GM21786 (cell line): ENCODE measurements around the gene SMAP2.
A peak's percentile ranks its signal among the peaks of the same experiment; 100 is the strongest.
"Not testable (repeated sequence)": the region's sequence is repeated elsewhere in the genome, so short reads cannot be mapped to it uniquely, and the experiment has no call there.

Experiments
- ATAC-seq: cut with Tn5 transposase; IDR thresholded peaks from one replicate; pipeline ENCODE4 v1.9.1; 2021; ENCODE audit not compliant: unreplicated experiment

SMAP2 gene

DNA sequence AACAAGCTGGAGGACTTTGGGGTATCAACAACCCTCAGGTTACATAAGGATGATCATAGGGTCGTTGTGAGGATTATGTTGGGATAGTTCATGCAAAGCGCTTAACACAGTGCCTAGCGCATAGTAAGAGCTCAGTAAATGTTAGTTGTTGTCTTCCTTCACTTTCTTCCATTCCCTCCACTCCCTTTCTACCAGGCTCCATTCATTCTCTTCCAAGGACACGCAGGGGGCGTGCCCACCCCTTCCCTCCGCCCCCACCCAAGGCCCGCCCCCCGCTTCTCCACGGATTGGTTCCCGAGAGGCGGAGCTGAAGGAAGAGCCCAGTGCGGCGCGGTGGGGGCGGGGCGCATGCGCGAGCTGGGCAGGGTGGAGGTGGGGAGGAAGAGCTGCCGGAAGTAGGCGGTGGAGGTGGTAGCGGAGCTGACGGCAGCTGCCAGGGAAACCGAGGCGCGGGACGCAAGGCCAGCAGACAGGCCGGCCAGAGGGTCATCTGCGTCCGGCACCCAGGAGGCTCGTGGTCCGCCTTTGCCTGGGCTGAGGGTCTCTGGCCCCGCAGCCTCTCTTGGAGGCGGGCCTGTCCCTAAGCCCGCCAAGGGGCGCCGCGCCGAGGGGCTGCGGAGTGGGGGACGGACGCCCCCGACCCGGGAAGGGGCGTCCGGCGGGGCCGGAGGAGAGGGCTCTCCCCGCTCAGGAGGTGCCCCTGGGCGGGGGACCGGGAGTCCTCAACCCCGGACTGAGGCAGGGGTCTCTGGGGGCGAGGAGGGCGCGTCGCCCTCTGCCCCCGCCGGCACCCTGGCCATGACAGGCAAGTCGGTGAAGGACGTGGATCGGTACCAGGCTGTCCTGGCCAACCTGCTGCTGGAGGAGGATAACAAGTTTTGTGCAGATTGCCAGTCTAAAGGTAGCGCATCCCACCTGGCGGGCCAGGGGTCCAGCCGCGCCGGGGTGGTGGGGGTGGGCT is at the start of gene SMAP2:
Gene SMAP2 (plus strand): TSS at position 405 of the 961 bp plus-strand sequence. CDS start 394 bp downstream, at position 799.
- ATAC-seq: peak; percentile 88

DNA sequence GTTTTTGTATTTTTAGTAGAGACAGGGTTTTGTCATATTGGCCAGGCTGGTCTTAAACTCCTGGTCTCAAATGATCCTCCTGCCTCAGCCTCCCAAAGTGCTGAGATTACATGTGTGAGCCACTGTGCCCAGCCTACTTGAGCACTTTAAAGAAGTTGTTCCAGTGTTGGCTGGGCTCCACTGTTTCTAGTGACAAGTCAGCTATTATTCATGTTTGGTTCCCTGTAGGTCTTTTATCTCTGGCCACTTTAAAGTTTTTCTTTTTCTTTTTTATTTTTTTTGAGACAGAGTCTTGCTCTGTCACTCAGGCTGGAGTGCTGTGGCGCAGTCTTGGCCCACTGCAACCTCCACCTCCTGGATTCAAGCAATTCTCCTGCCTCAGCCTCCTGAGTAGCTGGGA is 42.1 kb upstream of the SMAP2 start:
- ATAC-seq: not testable (repeated sequence)

GRCh38 chr1:40332695-40333094 is 40.8 kb upstream of the SMAP2 start:
- no peak for ATAC-seq

DNA sequence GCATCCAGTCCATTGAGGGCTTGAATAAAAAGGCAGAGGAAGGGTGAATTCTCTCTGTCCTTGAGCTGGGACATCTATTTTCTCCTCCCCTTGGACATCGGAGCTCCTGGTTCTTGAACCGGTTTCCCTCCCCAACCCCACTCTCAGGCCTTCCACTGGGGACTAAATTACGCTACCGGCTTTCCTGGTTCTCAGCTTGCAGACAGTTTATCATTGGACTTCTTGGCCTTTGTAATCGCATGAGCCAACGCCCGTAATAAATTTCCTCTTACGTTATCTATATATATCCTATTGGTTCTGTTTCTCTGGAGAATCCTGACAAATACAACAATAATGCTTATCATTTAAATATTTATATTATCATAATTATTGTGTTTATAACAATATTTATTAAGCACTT is 36.1 kb upstream of the SMAP2 start:
- ATAC-seq: no peak

GRCh38 chr1:40338745-40339419 is 34.6 kb upstream of the SMAP2 start:
- no peak for ATAC-seq

- no peak for ATAC-seq
Measured at GRCh38 chr1:40339420-40340323, 33.9 kb upstream of the SMAP2 start.

GRCh38 chr1:40341491-40342380 is 31.8 kb upstream of the SMAP2 start:
- ATAC-seq: no peak

DNA sequence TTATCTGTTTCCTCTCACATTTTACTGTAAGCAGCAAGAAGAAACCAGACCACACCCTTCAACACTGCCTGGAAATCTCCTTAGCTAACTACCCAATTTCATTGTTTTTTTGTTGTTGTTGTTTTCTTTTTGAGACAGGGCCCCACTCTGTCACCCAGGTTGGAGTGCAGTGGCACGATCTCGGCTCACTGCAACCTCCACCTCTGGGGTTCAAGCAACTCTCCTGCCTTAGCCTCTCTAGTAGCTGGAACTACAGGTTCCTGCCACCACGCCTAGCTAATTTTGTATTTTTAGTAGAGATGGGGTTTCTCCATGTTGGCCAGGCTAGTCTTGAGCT is 31.2 kb upstream of the SMAP2 start:
- not testable (repeated sequence) for ATAC-seq

DNA sequence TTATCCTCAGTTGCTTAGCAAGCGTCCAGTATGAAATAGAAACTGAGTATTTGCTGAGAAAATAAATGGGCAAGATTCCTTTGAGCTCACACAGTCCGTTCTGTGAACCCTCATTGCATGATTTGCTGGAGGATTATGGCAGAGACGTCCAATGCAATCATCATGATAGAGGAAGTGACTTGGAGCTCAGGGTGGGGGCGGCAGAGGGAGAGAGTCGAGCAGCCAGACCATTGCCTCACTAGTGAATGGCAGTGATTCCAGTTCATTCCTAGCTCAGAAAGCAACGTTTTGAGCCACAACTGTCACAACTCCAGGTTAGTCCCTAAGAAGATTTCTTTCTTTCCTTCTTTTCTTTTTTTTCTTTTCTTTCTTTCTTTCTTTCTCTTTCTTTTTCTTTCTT is 28.9 kb upstream of the SMAP2 start:
- no peak for ATAC-seq

DNA sequence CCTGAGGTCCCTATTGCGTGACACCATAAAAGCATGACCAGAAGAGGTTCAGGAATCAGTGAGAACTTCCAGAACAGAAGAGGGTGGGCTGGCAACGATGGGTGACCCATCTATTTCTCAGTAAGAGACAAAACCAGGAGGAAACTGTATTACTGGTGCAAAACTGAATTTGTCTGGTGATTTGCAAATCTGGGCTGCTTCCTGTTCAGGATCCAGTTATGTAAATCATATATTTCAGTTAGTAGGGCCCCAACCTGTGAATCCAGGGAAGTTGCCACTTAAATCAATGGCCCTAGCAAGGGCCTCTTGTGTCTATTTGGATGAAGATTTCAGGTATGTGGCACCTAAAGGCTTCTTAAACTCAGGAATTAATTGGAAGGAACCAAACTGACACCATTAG is 23.1 kb upstream of the SMAP2 start:
- ATAC-seq: no peak

GRCh38 chr1:40351124-40351523 is 22.4 kb upstream of the SMAP2 start:
- no peak for ATAC-seq

- no peak for ATAC-seq
Measured at GRCh38 chr1:40352126-40352525, 21.4 kb upstream of the SMAP2 start.

DNA sequence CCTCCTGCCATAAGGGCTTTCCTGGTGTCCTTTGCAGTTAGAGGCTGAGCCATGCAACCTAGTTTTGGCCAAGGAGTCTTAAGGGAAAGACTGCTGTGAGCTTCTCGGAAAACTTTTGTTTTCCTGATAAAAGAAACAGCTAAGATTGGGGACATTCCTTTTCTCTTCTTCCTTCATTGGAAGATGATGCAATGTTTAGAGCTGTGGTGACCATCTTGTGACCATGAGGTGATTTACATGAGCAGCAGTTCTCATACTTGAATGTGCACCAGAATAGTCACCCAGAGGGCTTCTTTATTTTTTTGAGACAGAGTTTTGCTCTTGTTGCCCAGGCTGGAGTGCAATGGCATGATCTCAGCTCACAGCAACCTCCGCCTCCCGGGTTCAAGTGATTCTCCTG is 20.4 kb upstream of the SMAP2 start:
- ATAC-seq: no peak

GRCh38 chr1:40357625-40358024 is 15.9 kb upstream of the SMAP2 start:
- ATAC-seq: no peak

DNA sequence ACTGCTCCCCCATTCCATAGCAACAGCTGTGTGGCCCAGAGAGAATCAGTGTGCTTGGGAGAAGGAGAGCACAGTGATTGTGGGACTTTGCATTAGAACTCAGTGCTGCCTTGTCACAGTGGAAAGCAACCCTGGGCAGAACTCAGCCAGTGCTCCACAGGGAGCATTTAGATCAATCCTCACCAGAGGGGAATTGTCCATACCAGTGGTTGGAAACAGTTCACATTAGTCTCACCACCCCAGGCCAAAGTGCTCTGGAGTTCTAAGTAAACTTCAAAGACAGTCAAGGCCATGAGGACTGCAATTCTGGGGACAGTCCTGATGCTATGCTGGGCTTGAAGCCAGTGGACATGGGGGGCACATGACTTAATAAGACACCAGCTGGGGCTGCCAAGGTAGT is 12.9 kb upstream of the SMAP2 start:
- ATAC-seq: no peak

DNA sequence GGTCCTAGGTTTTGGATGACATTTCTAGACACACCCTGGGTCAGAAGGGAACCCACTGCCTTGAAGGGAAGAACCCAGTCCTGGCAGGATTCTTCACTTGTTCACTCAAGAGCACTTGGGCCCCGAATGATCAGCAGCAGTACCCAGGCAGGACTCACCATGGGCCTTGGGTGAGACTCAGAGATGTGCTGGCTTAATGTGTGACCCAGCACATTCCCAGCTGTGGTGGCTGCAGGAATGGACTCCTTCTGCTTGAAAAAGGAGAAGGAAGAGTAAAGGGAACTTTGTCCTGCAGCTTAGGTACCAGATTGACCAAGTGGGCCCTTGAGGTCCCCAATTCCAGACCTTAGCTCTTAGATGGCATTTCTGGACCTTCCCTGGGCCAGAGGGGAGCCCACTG is 12.3 kb upstream of the SMAP2 start:
- ATAC-seq: no peak

- no peak for ATAC-seq
Measured at GRCh38 chr1:40361637-40362036, 11.9 kb upstream of the SMAP2 start.

DNA sequence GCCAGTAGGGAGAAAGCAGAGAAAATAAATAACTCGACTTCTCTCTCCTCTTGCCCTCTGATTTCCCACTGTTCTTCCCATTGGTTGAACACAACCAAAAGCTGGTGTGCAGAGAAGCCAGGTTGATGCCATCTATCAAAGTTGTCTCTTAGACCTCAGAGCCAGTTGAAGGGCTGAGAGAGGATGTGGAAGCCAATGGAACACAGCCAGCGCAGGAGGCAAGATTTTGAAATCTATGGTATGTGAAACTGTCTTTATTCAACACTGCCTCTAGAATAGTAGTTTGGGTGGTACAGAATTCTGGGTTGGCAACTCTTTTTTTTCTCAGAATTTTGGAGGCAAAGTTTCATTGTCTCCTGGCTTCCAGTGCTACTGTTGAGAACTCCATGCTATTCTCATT is 11.3 kb upstream of the SMAP2 start:
- no peak for ATAC-seq

GRCh38 chr1:40362699-40363098 is 10.8 kb upstream of the SMAP2 start:
- no peak for ATAC-seq

DNA sequence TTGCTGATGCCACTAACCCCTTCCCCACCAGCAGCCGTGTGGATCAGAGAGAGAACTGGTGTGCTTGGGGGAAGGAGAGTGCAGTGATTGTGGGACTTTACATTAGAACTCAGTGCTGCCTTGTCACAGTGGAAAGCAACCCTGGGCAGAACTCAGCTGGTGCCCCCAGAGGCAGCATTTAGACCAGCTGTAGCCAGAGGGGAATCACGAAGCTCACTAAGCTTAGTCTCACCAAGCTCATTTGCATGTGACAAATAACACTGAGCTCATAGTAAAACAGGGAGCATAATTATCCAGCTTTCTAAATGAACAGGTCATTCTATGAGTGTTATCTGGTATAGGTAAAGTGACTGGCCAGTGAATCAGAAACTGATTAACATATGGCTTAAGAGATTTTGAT is 9.8 kb upstream of the SMAP2 start:
- ATAC-seq: peak; percentile 90
